Mesothelial cell of epicardium (in vitro differentiated cells): ENCODE data around the gene CREB3L4. TPM values are rescaled to one million over a fixed set of nuclear protein-coding genes. Genes with fewer than 3 reads are reported as not detected.

Experiments
- DNase-seq, 2 experiments: peaks; one replicate each; pipeline ENCODE4 v3.0.0; 2021; ENCODE audit warnings: low spot score in 2 of 2; ENCODE audit not compliant: unreplicated experiment in 2 of 2
- H3K27ac Mint-ChIP-seq: 2 replicates; pipeline ENCODE4 v1.8.0; 2021; ENCODE audit warnings: mixed read lengths
- H3K27me3 Mint-ChIP-seq: 2 replicates; pipeline ENCODE4 v1.8.0; 2021; ENCODE audit warnings: low read depth, mixed read lengths
- H3K36me3 Mint-ChIP-seq: 2 replicates; pipeline ENCODE4 v1.8.0; 2021; ENCODE audit warnings: mixed read lengths
- H3K4me1 Mint-ChIP-seq: 2 replicates; pipeline ENCODE4 v1.8.0; 2021; ENCODE audit warnings: mixed read lengths
- H3K4me3 Mint-ChIP-seq: 2 replicates; pipeline ENCODE4 v1.8.0; 2021; ENCODE audit warnings: mild to moderate bottlenecking, moderate library complexity, mixed read lengths
- H3K9me3 Mint-ChIP-seq: 2 replicates; pipeline ENCODE4 v1.8.0; 2021; ENCODE audit warnings: mixed read lengths
- total RNA-seq: library from RNA; stranded (reverse); gene quantifications from 3 replicates; pipeline ENCODE4 v1.2.1, GENCODE V29; 2021
- TF ChIP-seq, protein P1 (sequence below): fragments of 200-600 bp; sonication (generic); IDR thresholded peaks from one replicate; pipeline ENCODE4 v1.5.0; 2021; ENCODE audit warnings: antibody characterized with exemption; ENCODE audit not compliant: unreplicated experiment

Gene CREB3L4
- total RNA-seq, 1 donor from 2014 or later: 31.1 TPM

DNA sequence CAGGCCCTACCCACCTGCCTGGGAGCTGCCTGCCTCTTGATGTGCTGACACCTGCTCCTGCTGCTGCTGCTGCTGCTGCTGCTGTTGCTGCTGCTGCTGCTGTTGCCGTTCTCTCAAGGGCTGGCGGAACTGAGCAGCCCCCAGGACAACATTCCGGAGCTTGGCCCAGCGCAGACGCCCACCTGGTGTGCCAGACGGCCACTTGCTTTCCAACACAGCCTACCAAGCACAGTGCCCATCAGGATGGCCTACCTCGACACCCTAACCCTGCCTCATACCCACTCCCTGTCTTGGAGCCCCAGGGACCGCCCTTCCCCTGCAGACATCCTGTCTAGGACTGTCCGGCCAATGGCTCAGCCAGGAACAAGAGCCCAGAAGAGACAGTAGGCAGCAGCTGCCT, 33.0 kb upstream of the CREB3L4 start:
- DNase-seq: no peak
- no peaks in the 10 kb centered on the region for H3K27me3 Mint-ChIP-seq
- H3K9me3 Mint-ChIP-seq: no peaks in the 10 kb centered on the region
- H3K36me3 Mint-ChIP-seq: peaks cover 26% of the 10 kb centered on the region
- TF ChIP-seq, protein P1, sequence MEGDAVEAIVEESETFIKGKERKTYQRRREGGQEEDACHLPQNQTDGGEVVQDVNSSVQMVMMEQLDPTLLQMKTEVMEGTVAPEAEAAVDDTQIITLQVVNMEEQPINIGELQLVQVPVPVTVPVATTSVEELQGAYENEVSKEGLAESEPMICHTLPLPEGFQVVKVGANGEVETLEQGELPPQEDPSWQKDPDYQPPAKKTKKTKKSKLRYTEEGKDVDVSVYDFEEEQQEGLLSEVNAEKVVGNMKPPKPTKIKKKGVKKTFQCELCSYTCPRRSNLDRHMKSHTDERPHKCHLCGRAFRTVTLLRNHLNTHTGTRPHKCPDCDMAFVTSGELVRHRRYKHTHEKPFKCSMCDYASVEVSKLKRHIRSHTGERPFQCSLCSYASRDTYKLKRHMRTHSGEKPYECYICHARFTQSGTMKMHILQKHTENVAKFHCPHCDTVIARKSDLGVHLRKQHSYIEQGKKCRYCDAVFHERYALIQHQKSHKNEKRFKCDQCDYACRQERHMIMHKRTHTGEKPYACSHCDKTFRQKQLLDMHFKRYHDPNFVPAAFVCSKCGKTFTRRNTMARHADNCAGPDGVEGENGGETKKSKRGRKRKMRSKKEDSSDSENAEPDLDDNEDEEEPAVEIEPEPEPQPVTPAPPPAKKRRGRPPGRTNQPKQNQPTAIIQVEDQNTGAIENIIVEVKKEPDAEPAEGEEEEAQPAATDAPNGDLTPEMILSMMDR: no peak
- H3K4me3 Mint-ChIP-seq: no peak overlapping the region
- H3K4me1 Mint-ChIP-seq: no peaks in the 10 kb centered on the region
- no peak overlapping the region for H3K27ac Mint-ChIP-seq

DNA sequence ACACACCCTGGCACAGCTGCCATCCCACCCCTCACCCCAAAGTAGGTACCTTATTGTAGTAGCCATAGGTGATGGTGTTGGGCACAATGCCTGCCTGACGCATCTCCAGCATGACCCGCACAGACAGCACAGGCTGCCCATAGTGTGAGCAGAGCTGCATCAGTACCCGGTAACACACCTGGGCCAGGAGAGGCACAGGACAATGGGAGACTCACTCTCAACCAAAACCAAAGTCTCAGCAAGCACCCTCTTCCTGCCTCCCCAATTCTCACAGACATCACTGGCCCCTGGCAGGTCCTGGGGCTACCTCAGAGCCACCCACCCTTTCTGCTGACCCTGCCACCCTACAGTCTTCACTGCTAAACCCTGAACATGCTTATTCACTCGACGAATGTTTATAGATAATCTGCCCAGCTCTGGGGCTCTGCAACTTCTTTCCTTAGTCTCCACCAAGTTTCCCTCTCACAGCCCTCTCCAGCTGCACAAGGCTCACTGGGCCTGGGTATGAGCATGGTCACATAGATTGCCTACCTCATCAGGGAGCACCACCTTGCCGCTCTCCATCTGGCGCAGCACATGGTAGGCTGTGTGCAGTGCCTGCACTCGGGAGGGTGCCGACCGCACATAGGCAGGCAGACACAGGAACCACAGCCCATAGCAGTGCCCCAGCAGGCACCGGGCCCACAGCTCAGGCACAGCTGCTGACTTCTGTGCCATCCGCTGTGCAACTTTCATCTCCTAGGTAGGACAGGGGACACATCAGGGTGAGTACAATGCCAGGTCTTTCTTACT, 31.5 kb upstream of the CREB3L4 start:
- DNase-seq: no peak
- no peak overlapping the region for H3K4me3 Mint-ChIP-seq
- peaks cover 29% of the 10 kb centered on the region for H3K36me3 Mint-ChIP-seq
- no peak overlapping the region for H3K27ac Mint-ChIP-seq
- H3K9me3 Mint-ChIP-seq: no peaks in the 10 kb centered on the region
- H3K27me3 Mint-ChIP-seq: no peaks in the 10 kb centered on the region
- no peaks in the 10 kb centered on the region for H3K4me1 Mint-ChIP-seq
- TF ChIP-seq, protein P1: no peak

DNA sequence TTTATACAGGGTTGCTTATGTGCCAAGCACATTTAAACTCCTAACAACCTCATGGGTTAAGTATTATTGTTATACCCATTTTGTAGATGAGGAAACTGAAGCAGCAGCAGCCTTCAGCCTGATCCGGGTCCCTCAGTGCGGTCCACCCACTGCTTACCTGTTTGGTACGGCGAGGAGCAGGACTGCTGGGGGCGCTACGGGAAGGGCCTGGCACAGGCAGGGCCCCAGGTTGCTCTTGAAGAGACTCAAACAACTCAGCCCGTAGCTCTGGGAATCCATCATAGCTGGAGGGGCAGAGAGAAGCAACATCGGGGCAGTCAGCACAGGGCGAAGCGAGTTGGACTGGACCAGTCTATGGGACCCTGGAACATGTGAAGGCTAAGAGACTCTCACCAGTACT, 30.4 kb upstream of the CREB3L4 start:
- H3K4me1 Mint-ChIP-seq: no peaks in the 10 kb centered on the region
- H3K4me3 Mint-ChIP-seq: no peak overlapping the region
- H3K9me3 Mint-ChIP-seq: no peaks in the 10 kb centered on the region
- TF ChIP-seq, protein P1: no peak
- peaks cover 29% of the 10 kb centered on the region for H3K36me3 Mint-ChIP-seq
- DNase-seq: no peak
- H3K27ac Mint-ChIP-seq: no peak overlapping the region
- H3K27me3 Mint-ChIP-seq: no peaks in the 10 kb centered on the region

DNA sequence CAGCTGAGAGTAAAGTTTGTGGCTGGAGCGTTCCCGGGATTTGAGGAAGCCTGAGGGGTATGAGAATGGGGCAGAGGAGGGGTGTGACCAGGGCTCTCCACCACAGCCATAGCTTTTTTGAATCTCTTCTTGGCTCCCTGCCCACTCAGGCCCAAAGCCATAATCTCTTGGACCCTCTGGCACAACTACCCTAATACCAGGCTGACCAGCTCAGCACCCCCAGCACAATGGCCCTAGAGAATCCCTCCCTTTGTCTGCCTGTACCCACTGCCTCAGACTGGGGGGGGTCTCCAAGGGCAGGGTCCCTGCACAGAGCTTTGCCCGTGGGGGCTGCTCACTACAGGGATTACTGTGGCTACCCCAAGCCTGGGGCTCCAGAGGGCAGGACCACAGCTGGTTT, 28.7 kb upstream of the CREB3L4 start:
- H3K4me3 Mint-ChIP-seq: no peak overlapping the region
- no peaks in the 10 kb centered on the region for H3K9me3 Mint-ChIP-seq
- no peaks in the 10 kb centered on the region for H3K4me1 Mint-ChIP-seq
- no peak for DNase-seq
- H3K27me3 Mint-ChIP-seq: no peaks in the 10 kb centered on the region
- no peak overlapping the region for H3K27ac Mint-ChIP-seq
- peaks cover 24% of the 10 kb centered on the region for H3K36me3 Mint-ChIP-seq
- TF ChIP-seq, protein P1: no peak

DNA sequence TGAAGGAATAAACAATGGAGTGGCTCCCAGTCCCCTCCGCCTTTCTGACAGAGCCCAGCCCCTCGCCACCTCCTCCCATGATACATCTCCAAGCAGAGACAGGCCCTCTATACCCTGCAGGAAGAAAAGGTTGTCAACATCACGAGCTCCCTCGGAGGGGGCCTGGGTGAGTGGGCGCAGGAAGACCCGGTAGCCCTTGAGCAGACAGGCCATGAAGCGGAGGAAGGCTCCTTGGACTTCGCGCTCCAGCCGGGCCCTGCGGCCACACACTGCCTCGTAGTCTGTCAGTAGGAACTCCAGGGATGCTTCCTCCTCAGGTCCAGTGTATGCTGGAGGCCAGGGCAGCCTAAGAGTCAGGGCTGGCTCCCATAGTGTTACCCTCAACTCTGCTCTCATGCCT, 28.2 kb upstream of the CREB3L4 start:
- TF ChIP-seq, protein P1: no peak
- Mint-ChIP-seq H3K4me3 (no peak overlapping the region), H3K27me3 (no peaks in the 10 kb centered on the region), H3K27ac (no peak overlapping the region), H3K4me1 (peaks cover 2% of the 10 kb centered on the region), H3K9me3 (no peaks in the 10 kb centered on the region), H3K36me3 (peaks cover 22% of the 10 kb centered on the region)
- DNase-seq: no peak
